ENCODE results near the gene GNAQ.

Gene GNAQ

DNA sequence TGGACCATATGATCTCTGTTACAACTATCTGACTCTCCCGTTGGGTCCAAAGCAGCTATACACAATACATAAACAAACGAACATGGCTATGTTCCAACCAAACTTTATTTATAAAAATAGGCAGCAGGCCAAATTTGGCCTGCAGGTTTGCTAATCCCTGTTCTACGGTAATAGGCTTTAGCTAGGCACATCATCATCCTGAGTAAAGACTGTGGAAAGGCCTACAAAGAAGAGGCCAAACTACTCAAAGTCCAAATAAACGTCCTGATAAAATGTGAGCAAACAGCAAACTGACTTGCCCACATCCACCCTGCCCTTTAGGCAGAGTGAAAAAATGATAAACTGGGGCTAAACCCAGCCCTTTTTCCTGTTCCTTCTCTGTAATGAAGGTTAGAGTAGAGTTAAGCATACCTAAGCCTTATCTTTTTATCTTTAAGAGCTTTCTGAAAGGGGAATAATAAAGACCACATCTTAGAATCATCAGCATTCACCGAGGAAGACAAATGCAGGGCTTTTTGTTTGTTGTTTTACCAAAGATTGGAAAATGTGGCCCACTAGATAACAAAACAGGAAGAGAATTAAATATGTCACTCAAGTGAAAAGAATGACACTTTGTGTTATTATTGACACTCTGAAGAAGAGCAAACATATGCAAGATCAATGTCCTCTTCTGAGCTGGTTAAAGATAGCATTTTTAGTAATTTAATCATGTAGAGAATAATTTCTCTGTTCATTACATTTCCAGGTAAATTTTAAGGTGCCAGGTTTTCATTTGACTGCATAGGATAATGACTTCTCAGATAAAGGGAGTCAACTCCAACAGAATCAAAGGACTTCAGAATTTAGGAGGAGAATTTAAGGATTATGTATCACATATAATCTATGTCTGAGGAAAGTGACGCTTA is 223.5 kb downstream of the GNAQ start:
- no peak for DNase-seq

DNA sequence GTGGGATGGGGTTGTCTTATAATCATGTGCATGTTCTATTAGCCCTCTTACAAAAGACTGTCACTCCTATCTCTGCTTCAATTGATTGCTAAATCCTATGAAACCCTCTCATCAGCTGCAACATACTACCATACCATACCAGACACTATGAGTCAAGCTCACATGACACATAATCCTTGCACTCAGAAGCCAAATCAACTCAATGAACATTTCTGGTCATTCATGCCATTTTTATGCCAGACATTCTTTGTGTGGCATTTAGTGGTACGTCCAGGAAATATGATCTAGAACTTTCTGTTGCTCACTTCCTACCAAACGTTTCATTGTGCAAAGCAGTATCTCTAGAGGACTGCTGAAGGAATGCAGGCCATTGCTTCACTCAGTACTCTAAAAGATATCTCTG is 224.3 kb downstream of the GNAQ start:
- no peak for DNase-seq

DNA sequence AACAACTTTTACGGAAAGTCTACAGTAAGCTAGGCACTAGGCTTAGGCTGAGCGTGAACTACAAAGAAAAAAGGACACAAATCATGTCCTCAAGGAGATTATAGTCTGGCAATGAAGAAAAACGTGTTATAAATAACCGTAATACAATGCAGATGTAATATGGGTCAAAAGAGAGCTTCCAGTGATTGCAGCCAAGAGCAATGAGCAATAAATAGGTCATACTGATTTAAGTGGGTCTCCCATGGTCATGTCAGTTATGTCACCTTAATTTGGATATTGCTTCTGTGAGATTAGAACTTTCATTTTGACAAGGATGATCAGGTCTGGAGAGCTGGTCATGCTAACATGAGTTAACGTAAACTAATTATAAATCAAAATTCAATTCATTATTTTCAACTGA is 224.9 kb downstream of the GNAQ start:
- no peak for DNase-seq

DNA sequence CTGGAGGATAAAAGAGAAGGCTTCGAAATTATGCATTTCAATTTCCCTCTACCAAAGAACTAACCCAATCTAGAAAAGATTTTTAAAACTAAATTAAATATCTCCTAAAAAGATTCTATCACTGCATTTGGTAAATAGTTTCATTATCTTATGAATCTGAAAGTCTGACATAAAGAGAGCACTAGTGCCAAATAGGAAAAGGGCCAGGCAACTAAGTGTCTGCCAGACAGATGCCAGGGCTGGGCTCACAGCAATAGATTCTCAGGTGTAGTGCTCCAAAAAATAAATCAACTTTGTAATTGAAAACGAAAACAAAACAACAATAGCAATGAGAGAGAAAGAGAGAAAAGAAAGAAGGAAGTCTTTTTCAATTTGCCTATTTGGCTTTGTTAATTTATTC is 225.8 kb downstream of the GNAQ start:
- DNase-seq, result no peak

DNA sequence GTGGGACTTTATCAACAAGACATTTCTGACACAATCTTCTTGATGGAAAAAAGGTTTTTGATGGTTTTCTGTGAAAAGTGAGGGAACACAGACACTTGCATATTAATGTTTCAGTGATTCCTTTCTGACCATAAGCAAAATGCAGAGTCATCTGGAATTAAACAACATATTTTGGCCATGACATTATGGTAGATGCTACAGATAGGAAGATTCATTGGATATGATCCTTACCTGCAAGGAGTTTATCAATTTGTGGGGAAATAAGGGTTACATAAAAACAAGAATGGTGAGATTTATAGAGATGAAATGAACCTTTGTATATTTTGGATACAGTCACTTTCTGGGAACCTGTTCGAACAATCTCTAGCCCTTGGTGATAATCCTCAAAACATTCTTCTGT is 228.2 kb downstream of the GNAQ start:
- DNase-seq, result no peak

DNA sequence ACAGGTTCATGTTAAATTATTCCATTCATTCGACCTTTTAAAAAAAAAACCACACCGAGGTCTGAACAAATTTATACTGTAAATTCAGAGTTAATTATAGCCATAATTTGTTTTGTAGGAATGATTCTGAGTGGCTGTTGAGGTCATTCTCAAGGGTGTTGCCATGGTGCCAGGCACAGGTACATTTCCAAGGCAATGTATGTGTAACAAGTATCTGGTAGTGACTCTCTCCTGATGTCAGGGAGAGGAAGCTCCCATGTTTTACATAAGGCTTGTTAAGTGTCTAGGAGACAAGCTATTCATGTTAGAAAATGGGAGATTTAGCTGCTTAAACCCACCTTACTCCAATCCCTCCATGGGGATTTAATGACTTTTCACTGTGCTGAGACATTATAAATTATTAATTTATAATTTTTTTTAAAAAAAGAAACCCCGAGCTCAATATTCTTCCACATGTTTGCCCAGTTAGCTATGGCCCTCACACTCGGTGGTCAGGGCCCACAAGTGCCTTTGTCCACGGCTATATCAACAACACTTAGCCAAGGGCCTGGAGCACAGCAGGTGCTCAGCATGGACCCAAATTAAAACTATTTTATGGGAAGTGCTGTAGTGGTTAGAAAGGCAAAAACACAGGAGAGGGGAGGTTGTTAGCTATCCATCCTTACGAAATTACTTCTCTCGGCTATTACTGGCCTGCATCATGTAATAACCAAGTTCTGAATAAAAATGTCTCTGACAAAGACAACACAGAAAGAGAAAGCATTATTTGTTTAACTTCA is 228.9 kb downstream of the GNAQ start:
- DNase-seq, result no peak

DNA sequence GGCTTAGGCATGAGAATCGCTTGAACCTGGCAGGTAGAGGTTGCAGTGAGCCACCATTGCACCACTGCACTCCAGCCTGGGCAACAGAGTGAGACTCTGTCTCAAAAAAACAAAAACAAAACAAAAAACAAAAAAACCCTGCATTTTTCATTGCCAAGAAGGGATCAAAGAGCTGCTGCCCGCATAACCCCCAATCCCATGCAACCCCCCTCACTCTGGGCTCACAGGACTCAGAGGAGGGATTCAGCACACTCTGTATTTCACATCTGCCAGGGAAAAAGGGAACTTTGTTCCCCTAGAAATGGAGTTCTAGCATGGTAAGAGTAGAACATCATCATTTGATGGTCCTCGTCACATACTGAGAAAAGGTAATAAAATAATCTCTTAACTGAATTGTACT is 229.5 kb downstream of the GNAQ start:
- no peak for DNase-seq

DNA sequence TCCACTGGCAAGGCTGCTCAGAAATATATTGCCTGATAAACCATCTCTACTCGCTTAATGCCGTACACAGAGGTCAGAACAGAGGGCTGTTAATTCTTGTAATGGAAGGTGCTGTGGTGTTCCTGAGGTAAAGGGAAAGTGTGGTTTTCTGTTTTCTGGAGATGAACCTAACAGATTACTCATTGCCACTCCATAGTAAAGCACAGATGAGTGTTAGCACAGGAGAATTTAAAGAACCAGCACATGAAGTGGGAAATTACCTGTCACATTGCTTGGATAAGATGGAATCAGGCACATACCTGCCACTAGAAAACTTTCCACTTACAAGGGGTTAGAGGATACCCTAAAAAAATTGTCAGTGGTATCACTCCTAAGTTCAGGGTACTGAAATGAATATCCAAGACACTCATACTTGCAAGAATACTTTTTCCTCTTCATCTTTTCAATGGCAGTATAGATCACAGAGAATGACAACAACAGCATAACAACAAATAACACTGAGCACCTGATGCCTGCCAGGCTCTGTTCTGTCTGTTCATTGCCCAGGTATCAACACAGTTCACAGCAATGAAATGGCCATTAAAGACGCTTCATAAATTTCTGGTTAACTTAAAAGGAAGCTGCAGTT is 230.6 kb downstream of the GNAQ start:
- DNase-seq, result no peak

DNA sequence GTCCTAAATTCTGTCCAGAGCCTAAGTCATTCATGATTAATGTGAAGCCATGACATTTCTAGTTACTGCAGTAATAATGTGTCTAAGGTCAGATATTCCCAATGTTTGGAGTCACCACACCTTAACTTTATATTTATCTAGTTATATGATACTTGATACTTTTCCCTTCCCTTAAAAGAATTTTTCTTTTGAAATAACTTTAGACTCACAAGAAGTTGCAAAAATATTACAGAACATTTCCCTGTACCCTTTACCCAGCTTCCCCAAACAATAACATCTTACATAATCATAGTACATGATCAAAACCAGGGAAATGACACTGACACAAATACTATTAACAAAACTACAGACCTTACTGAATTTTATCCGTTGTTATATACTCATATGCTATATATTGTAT is 233.5 kb downstream of the GNAQ start:
- no peak for DNase-seq

DNA sequence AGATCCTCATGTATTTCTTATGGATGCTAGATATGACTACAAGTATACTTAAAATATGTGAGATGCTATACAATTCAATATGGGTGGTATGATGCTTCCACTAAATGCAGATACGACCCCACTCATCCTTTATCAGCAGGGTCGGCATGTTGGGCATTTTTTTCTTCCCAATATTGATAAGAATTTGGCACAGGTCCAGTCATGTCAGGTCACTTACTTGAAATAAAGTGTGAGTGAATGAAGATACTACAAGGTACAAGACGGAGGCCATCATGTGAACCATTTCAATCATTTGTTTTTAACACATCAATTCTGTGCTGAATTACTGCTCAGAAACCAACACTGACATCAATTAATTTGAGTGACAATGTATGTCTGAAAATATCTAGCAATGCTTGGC is 236.6 kb downstream of the GNAQ start:
- DNase-seq, result no peak

DNA sequence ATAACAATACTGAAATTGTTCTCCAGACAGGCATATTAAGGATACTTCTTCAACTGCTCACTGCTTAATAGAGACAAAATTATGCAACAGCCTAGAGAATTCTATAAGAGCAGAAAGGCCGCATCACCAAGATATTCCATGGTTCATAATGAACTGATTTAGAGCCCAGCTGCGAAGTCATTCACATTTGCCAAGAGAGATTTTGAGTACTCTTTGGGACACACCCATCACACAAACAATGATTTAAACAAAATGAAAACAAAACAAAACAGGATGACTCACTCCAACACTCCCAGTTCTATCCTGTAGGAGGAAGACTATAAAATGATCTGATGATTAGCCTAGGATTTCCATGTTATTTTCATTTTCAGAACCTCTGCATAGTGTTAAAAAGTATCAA is 237.8 kb downstream of the GNAQ start:
- DNase-seq, result no peak

DNA sequence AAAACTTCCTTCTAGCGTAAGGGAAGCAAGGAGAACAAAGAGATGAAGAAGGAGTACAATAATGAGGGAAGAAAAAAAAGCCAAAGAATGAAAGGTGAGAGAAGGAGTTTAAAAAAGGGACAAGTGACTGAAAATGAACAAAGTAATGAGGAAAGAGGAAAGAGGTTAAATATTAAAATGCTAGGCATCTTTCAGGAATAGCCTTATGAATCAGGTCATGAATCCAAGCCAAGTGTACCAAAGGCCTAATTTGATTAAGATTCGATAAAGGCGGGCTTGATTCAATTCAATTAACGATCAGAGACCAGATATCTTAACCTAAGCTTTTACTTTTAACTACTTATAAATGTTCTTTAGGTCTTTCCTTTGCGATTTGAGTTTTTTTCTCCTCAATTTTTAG is 241.7 kb downstream of the GNAQ start:
- DNase-seq, result no peak

DNA sequence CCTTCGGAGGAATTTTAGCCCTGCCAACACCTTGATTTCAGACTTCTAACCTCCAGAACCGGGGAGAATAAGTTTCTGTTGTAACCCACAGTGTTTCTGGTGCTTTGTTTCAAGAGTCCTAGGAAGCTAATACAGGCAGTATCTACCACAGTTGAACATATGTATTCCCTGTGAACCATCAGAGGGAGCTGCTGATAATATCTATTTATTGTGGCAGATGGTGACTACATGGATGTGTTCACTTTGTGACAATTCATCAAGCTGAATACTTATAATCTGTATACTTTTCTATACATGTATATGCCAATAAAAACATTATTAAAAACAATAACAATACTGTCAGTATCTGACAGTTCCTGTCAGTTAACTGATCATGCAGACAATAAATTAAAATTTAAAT is 246.3 kb downstream of the GNAQ start:
- no peak for DNase-seq

DNA sequence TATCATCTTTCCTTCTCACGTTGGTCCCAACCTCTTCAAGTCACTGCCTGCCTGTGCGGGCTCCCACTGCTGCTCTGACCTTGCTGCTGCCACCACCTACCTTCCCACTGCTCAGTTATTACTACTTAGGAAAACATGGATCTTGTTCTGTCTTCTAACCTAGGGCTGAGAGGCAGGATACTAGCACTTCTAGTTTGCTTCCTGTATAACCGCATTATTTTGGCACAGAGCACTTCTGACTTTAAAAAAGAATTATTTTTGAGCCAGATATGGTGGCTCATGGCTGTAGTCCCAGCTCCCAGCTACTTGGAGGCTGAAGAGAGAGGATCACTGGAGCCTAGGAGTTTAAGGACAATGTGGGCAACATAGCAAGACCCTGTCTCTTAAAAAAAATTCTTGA is 248.1 kb downstream of the GNAQ start:
- no peak for DNase-seq

DNA sequence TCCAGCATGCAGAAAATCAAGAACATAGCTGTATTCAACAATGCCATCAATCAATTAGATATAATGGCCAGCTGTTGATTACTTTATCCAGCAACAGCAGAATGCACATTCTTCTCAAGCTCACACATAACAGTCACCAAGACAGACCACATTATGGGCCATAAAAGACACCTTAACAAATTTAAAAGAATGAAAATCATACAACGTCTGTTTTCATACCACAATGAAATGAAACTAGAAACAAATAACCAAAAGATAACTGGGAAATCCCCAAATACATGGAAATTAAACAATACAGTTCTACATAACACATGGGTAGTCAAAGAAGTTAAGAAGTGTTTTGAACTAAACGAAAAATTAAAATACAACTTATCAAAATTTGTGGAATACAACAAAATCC is 252.6 kb downstream of the GNAQ start:
- no peak for DNase-seq

DNA sequence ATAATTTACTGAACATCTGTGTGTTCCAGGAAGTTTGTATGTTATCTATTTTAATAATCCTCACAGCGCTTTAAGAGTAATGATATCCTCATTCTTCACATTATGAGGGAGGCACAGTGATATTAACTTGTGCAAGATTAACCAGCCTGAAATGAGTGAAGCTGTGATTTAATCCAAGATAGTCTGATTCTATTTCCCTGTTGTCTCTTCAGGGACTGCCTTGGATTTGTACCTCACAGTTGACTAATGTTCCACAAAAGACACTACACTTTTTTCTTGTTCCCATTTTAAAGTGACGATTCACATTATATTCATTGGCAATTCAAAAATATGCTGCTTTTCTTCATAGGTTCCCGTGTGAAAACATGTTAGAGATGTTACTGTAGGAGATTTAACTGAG is 258.2 kb downstream of the GNAQ start:
- DNase-seq, result no peak

DNA sequence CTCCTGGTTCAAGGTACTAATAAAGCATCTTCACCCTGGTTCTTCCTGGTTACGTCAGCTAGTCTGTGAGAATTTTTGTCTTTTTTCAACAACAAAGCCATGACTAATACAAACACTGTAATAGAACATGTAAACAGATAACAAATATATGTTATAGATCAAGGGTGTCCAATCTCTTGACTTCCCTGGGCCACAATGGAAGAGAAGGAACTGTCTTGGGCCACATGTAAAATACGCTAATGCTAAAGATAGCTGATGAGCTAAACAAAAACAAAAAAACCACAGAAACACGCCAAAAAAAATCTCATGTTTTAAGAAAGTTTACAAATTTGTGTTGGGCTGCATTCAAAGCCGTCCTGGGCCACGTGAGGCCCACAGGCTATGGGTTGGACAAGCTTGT is 259.0 kb downstream of the GNAQ start:
- DNase-seq, result no peak

DNA sequence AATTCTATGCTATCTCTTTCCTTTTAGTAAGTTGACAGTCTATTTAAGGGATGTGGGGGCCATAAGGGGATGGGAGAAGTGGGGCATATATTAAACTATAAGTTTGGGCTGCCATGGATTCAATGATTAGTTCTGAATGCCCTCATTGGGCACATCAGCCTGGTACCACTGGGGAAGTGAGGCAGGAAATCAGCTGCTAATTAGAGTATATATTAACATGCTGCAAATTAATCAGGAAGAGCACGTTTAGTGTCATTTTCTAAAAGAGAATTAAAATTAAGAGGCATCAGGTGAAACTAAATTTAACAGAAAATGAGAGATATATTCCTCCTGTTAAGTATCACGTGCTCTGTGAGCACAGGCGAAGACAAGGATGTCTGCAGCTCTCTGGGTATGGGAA is 260.4 kb downstream of the GNAQ start:
- no peak for DNase-seq

DNA sequence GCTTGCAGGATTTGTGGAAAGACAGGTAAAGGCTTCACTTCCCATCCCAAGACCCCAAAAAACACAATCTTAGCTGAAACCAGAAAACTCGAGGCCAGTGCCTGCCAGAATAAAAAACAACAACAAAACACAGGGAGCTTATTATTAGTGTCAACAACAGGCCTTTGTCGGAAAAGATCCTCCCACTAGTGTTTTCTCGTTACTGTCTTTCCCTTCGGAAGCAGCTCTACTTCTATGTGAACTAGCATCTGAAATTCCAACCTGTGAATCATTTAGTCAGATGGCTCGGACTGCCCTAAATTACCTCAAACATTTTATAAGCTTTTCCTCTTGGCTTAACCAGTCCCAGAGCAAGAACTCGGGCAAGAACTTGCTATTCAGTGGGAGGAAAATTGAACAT is 261.3 kb downstream of the GNAQ start:
- DNase-seq, result no peak

DNA sequence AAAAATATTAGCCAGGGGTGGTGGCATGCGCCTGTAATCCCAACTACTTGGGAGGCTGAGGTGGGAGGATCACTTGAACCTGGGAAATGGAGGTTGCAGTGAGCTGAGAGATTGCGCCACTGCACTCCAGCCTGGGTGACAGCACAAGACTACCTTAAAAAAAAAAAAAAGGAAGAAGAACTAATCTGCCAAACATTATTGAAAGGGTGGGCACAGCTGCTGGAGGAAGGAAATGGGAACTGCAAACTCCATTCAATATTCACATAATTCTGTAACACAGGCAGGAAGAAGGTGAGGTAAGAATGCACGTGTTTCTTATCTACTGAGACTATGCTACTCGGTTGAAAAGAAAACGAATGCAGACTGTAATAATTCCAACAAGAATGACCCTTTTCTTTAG is 262.4 kb downstream of the GNAQ start:
- DNase-seq, result no peak

DNA sequence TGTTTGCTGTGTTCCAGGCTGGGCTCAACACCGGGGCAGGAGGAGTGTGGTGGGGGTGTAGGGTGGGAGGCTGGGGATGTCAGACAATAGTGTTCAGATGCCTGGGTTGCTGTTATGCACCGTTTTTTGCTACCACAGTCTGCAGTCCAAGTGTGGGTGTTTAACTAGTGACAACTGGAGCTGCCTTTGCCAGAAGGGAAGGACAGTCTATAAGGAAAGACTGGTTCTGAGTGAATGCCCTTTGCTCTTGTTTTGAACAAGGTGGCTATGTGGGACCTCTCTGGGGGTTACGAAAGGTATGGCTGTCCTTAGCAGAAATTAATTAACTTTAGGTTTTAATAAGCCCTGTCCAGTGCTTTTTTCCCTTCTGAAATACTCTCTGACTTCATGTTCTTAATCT is 265.0 kb downstream of the GNAQ start:
- DNase-seq, result no peak

DNA sequence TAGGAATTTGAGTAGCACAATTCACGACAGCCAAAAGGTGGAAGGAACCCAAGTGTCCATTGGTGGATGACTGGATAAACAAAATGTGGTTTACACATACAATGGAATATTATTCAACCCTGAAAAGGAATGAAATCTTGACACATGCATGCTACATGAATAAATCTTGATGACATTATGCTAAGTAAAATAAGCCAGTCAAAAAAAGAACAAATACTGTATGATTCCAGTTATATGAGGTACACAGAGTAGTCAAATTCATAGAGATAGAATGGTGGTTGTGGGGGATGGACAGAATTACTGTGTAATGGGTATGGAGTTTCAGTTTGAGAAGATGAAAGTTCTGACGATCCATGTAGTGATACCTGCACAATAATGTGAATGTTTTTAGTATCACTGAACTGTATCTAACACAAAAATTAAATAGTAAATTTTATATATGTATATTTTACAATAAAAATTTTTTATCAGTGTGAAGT is 265.8 kb downstream of the GNAQ start:
- no peak for DNase-seq

DNA sequence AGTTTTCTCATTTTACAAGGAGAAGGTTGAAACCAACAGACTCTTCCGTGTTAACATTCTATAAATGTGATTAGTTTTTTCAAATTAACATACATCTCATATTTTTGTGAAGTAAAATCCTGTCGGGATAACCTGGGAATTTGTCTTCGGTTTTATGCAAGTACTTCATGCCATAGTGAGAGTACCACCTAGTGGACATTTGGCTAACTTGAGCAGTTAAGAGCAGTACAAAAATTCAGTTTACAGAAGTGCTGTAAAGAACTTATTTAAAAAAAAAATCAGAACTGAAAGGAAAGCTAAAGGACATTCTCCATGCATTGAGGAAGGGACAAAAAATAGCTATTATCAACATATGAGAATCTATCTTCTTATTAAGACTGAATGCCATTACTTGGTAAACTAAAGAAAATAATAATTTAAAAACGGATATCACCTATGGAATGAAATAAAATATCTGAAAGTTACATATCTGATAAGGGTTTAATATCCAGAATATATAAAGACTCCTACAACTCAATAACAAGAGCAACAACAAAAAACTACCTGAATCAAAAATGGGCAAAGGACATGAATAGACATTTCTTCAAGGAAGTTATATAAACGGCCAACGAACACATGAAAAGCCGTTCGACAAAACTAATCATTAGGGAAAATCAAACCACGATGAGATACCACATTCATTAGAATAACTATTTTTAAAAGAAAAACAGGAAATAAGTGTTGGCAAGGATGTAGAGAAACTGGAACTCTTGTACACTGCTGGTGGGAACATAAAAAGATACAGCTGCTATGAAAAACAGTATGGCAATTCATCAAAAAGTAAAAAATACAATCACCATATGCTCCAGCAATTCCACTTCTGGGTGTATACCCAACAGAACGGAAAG is 266.5 kb downstream of the GNAQ start:
- DNase-seq, result no peak
